ENCODE measurements around the gene NRDE2. TPM values are rescaled to one million over a fixed set of nuclear protein-coding genes. Genes with fewer than 3 reads are reported as not detected.

NRDE2 gene, protein sequence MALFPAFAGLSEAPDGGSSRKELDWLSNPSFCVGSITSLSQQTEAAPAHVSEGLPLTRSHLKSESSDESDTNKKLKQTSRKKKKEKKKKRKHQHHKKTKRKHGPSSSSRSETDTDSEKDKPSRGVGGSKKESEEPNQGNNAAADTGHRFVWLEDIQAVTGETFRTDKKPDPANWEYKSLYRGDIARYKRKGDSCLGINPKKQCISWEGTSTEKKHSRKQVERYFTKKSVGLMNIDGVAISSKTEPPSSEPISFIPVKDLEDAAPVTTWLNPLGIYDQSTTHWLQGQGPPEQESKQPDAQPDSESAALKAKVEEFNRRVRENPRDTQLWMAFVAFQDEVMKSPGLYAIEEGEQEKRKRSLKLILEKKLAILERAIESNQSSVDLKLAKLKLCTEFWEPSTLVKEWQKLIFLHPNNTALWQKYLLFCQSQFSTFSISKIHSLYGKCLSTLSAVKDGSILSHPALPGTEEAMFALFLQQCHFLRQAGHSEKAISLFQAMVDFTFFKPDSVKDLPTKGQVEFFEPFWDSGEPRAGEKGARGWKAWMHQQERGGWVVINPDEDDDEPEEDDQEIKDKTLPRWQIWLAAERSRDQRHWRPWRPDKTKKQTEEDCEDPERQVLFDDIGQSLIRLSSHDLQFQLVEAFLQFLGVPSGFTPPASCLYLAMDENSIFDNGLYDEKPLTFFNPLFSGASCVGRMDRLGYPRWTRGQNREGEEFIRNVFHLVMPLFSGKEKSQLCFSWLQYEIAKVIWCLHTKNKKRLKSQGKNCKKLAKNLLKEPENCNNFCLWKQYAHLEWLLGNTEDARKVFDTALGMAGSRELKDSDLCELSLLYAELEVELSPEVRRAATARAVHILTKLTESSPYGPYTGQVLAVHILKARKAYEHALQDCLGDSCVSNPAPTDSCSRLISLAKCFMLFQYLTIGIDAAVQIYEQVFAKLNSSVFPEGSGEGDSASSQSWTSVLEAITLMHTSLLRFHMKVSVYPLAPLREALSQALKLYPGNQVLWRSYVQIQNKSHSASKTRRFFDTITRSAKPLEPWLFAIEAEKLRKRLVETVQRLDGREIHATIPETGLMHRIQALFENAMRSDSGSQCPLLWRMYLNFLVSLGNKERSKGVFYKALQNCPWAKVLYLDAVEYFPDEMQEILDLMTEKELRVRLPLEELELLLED
- total RNA-seq (2022) (18.3 and 19.2 TPM in 2 replicates), Bru-seq, nascent RNA (percentile 74 among the genes with signal in this experiment), BruChase-seq, experiment 1, labeled RNA remaining after a 6-hour chase (percentile 66 among the genes with signal in this experiment), BruChase-seq, experiment 2, labeled RNA remaining after a 2-hour chase (percentile 66 among the genes with signal in this experiment)
- long read RNA-seq, partial matches to known transcripts, result 4 of 7 reads
- long read RNA-seq, other reads (novel, unspliced or antisense), result 2 of 7 reads

DNA sequence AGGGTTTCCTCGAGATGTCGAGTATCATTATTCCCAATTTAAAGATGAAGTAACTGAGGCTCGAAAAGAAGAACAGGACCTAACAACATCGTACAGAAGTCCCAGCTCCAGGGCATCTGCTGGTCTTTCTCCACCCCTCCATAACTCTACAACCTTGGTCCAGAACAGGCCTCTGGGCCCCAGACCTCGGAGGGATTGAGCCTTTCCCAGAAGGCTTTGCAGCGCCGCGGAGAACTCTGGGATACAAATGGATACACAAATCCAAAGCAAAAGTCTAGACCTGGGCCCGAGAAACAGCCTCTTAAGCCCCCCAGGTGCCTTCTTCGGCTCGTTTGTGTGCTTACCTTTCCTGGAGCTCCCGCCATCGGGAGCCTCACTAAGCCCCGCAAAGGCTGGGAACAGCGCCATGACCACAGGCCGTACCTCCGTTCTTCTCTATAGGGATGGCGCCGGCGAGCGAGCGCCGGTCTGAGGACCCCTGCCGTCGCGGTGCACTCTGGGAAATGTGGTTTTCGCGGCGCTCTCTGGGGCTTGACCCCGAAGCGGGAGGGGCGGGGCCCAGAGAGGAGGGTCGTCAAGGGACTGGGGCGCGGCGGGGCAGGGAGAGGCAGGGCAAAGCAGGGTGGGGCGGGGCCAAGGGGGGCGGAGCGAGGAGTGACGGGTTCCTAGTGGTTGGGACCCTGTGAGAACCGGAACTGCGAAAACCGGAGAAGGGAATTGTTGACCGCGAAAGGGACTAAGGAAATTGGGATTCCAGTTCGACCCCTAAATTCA lies at the start of gene NRDE2:
TSS of gene NRDE2 (minus strand) at position 445 of the 774 bp plus-strand sequence. CDS start at position 408, 37 bp downstream.
- no peaks in the 10 kb centered on the region for H3K27me3 Mint-ChIP-seq (ENCODE audit: unreplicated experiment)
- no peaks in the 10 kb centered on the region for H3K9me3 Mint-ChIP-seq (ENCODE audit: low read depth, unreplicated experiment)
- peak within 1 kb of the TSS; percentile 83 for H3K27ac Mint-ChIP-seq (ENCODE audit: unreplicated experiment)
- CTCF ChIA-PET, result interaction anchor here (0.7 kb wide), 1 partner anchor 15 kb away, joined by 4 read pairs; no protein-coding TSS in a partner anchor
- no TSS peak for BruUV-seq (replicated peaks)
- intact Hi-C loops (cut with micrococcal nuclease; ENCODE audit: unreplicated experiment), result loop anchor here (5.0 kb wide), 1 partner anchor 51 kb away; no protein-coding TSS in a partner anchor
- DNase-seq, result peak; percentile 99
- peaks cover 21% of the 10 kb centered on the region for H3K4me1 Mint-ChIP-seq (ENCODE audit: low read depth, unreplicated experiment)
- H3K4me3 Mint-ChIP-seq (ENCODE audit: low read depth, unreplicated experiment), result peak within 1 kb of the TSS; percentile 80
- H3K36me3 Mint-ChIP-seq (ENCODE audit: insufficient read depth, unreplicated experiment), result peaks cover 15% of the 10 kb centered on the region
- TF ChIP-seq, protein P1, sequence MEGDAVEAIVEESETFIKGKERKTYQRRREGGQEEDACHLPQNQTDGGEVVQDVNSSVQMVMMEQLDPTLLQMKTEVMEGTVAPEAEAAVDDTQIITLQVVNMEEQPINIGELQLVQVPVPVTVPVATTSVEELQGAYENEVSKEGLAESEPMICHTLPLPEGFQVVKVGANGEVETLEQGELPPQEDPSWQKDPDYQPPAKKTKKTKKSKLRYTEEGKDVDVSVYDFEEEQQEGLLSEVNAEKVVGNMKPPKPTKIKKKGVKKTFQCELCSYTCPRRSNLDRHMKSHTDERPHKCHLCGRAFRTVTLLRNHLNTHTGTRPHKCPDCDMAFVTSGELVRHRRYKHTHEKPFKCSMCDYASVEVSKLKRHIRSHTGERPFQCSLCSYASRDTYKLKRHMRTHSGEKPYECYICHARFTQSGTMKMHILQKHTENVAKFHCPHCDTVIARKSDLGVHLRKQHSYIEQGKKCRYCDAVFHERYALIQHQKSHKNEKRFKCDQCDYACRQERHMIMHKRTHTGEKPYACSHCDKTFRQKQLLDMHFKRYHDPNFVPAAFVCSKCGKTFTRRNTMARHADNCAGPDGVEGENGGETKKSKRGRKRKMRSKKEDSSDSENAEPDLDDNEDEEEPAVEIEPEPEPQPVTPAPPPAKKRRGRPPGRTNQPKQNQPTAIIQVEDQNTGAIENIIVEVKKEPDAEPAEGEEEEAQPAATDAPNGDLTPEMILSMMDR (IDR thresholded peaks at IDR 0.05; ENCODE audit: unreplicated experiment), result no peak

DNA sequence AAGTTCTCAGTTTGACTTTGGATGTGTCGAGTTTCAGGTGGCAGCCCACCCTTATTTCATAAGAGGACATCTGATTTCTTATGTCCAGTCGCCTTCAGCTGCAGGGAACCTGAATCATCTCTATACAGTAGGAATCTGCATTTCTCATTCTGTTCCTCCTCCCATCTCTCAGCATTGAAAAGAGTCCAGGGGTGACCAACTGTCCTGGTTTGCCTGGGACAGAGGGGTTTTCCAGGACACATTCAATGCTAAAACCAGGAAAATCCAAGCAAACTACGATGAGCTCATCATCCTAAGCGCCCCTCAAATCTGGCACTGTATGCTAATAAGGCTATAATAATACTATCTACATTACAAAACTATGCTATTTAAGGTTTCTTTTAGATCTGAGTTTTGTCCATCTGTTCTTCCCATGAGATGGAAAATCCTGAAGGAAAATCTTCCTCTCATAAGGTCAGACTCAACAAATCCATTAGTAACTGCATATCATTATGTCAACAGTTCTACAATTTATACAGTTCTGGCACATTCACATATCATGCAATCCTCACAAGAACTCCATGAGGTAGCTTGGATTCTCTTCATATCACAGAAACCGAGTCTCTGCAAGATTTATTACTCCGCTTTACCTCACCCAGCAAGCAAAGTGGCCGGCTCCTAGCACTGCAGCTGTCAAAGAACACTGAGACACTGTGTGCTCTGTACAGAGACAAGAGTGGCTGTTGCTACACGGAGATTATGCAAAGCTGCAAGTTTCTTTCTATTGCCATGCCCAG lies 49.5 kb upstream of the NRDE2 start:
- no TSS peak for BruUV-seq (replicated peaks)
- Mint-ChIP-seq H3K4me3 (ENCODE audit: low read depth, unreplicated experiment) (no peak overlapping the region), H3K9me3 (ENCODE audit: low read depth, unreplicated experiment) (no peaks in the 10 kb centered on the region), H3K36me3 (ENCODE audit: insufficient read depth, unreplicated experiment) (no peaks in the 10 kb centered on the region), H3K27me3 (ENCODE audit: unreplicated experiment) (no peaks in the 10 kb centered on the region), H3K4me1 (ENCODE audit: low read depth, unreplicated experiment) (no peaks in the 10 kb centered on the region), H3K27ac (ENCODE audit: unreplicated experiment) (no peak overlapping the region)
- intact Hi-C loops (cut with micrococcal nuclease; ENCODE audit: unreplicated experiment), result loop anchor here (5.0 kb wide), 1 partner anchor 49 kb away; the partner anchor contains the start of gene NRDE2
- TF ChIP-seq, protein P1 (IDR thresholded peaks at IDR 0.05; ENCODE audit: unreplicated experiment), result no peak
- CTCF ChIA-PET, result interaction anchor here (0.6 to 1.5 kb wide), 2 partner anchors 10 to 80 kb away, joined by 3 to 9 read pairs; no protein-coding TSS in a partner anchor
- no peak for DNase-seq

DNA sequence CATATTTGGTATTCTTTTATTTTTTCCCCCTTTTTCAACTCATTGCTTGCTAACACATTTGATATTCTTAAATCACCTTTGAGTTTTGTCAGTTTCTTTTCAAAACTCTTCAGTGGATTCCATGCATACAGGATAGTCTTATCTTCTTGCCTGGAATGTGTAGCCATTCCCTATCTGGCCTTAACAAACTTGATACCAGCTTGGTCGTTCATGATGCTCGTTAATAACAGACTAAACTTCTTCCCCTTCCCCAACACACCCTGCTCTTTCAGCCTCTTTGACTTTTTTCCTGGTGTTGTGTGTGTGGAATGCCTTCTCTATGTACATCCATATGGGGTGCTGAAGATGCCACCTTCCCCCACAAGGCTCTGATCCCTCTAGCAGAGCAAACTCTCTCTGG lies 47.4 kb upstream of the NRDE2 start:
- no peaks in the 10 kb centered on the region for H3K36me3 Mint-ChIP-seq (ENCODE audit: insufficient read depth, unreplicated experiment)
- no peak overlapping the region for H3K4me3 Mint-ChIP-seq (ENCODE audit: low read depth, unreplicated experiment)
- H3K4me1 Mint-ChIP-seq (ENCODE audit: low read depth, unreplicated experiment), result no peaks in the 10 kb centered on the region
- CTCF ChIA-PET, result no interaction called here
- no peaks in the 10 kb centered on the region for H3K27me3 Mint-ChIP-seq (ENCODE audit: unreplicated experiment)
- intact Hi-C loops (cut with micrococcal nuclease; ENCODE audit: unreplicated experiment), result no loop called here
- TF ChIP-seq, protein P1 (IDR thresholded peaks at IDR 0.05; ENCODE audit: unreplicated experiment), result no peak
- H3K27ac Mint-ChIP-seq (ENCODE audit: unreplicated experiment), result no peak overlapping the region
- no peaks in the 10 kb centered on the region for H3K9me3 Mint-ChIP-seq (ENCODE audit: low read depth, unreplicated experiment)
- BruUV-seq (replicated peaks), result no TSS peak
- DNase-seq, result no peak

Measured in Calu3 (cell line).